NCI-H1930 (cell line): ENCODE results near the gene HGD.
"Not testable (repeated sequence)": the region's sequence is repeated elsewhere in the genome, so short reads cannot be mapped to it uniquely, and the experiment has no call there.

Experiments used
- DNase-seq, 2 experiments: peaks; one replicate each; lab custom pipeline; 2025; lab: John Stamatoyannopoulos, UW

The HGD gene

DNA sequence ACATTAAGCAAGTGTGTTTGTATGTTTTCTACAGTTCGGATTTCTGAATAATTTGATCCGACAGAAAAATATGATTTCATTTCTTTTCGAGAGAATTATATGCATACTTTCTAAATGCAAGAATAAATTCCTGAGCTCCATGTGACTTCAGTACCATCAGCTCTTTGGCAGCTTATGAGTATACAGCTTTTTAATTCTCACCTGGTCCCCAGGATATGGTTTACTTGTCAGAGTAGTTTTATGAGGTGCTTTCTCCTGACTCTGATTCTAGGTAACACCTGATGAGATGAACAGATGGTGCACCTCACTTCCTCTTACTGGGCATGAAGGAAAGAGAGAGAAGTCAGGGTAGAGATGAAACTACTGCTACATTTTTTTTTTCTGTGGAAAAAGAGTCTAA, 3.1 kb downstream of the HGD start:
- no peak for DNase-seq

DNA sequence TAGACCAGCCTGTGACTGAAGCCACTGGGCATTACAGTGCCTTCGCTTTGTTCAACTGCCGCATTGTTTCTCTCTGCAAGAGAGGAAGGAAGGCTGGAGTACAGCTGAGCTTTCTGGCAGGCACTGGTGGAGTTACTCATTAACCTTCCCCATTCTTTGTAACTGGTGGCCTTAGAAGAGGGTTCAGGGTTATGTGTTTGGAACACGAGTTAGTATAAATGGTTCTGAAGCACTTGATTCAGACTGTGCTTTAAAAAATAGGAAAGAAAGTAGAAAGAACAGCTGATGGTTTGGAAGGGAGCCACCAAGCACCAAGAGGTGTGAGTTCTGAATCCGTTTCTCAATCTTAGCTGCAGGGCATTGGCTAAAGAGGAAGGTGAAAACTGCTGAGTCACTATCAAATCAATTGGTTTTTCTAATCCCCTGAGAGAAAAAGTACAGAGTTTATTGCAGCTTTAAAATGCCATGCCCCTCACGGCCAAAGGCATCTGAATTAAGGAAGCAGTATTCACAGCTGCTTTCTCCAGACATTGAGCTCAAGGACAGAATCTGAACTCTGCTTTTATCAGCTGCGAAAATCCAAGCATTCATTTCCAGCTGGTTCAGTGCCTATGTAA, 3.6 kb downstream of the HGD start:
- no peak for DNase-seq

DNA sequence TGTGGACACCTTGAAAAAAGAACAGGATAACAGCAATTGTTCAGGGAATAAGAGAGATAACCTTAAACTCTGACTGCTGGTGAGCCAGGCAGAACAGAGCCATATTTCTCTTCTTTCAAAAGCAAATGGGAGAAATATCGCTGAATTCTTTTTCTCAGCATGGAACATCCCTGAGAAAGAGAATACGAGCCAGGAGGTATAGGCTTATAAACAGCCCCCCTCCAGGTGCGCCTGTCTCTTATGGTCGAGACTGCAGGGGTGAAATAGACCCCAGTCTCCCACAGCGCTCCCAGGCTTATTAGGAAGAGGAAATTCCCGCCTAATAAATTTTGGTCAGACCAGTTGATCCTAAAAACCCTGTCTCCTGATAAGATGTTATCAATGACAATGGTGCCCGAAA, 4.8 kb downstream of the HGD start:
- DNase-seq: not testable (repeated sequence)

DNA sequence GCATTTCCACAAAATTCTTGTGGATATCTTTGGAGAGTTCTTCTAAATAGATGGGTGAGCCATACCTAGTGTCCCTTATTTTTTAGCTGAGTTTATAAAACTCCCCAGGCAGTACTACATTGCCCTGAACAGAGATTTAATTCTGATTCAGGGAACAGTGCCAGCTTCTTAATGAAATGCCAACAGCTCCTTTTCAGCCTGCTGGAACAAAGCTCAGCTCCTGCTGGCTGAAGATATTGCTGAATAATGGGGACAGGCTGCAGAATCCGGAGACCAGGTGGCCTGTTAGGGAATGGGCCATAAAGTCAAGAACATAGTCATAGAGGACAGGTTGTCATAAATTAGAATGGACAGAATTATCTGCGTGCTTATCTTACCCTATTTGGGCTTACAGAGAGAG, 8.9 kb downstream of the HGD start:
- DNase-seq: no peak

DNA sequence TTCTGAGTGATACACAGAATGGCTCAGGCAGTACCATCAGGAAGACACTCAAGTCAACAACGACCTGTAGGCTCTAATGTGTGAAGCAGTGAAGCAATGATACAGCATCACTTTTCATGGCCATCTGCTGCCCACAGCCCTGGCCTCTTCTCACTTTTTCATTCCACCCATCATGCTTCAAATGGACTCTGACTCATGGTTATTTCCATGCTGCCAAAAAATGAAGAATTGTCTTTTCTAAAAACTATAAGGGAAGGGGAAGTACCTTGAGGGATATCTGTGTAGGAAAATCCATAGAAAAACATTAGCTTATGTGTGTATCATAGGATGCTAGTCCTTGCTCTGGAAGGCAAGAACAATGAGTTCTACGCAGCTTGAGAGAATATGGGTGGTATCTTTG, 11.5 kb downstream of the HGD start:
- DNase-seq: no peak

DNA sequence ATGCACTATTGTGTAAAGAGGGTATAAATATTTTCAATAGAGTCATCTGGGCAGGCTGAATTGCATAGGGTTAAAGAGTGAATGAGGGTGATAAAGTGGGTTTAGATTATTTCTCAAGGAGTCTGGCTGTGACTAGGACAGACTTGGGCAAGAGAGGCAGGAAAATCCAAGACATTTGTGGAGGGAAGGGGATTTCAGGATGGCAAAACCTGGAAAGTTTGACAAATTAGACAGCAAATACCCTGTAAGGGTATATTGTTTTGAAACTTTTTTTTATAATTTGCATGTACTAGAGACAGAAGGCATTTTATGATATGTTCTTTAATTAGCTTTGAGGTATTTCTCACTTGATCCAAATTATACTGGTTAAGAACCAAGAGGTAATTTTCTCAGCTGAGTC, 17.1 kb downstream of the HGD start:
- DNase-seq: no peak

DNA sequence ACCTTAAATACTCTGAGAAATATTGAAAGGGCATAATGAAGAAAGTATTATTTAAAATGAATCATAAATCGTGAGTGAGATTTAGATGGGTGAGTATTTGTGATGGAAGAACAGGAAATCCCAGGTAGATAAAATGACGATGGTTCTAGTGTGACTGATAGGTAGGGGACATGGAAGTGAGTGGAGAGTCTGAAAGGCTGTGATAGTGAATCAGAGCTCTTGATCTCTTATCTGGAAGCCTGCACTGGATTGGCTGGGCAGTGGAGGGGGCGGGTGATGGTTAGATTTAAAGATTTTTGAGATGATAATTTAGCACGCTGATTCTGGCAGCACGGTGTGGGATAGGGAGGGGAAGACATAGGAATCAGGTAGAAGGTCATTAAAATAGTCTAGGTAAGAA, 20.1 kb downstream of the HGD start:
- DNase-seq: no peak

DNA sequence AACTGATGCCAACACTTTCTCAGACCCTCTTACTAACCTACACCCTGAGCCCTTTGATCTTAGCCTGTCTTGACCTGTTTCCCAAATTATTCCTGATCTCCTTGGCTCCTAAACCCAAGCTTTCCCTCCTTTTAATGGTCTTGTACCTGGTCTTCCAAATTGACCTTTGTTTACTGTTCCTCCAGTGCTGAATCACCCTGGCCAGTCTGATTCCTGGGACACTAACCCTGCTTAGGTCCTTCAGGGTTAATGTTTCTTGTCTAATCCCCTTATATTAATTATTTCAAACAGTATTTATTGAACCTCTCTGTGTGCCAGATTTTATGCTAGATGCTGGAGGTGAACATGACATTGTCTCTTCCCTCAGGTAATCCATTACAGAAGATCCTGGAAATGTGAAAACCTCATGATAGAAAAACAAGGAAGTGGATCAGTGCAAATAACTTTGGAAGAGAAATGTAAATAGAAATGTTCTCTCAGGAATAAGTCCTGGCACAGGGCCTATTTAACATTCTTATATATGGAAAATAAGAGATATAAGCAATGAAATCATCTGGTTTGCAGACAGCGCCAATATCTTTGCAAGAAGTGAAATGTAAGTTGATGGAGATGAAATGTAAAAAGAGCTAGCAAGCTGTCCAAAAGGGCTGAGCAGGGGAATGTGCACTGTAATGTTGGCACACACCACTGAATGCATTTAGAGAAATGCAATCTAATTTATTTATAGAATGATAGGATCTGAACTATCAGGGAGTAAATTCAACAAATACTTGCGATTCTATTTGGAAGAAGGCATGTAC, 20.7 kb downstream of the HGD start:
- DNase-seq: no peak

DNA sequence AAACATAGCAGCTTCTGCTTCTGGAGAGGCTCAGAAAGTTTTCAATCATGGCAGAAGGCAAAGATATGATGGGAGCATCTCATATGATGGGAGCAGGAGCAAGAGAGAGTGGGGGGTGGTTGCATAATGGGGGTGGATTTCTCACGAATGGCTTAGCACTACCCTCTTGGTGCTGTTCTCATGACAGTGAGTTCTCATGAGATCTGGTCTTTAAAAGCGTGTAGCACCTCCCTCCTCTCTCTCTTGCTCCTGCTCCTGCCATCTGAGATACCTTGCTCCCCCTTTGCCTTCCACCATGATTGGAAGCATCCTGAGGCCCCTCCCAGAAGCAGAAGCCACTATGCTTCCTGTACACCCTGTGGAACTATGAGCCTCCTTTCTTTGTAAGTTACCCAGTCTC, 22.2 kb downstream of the HGD start:
- DNase-seq: no peak

DNA sequence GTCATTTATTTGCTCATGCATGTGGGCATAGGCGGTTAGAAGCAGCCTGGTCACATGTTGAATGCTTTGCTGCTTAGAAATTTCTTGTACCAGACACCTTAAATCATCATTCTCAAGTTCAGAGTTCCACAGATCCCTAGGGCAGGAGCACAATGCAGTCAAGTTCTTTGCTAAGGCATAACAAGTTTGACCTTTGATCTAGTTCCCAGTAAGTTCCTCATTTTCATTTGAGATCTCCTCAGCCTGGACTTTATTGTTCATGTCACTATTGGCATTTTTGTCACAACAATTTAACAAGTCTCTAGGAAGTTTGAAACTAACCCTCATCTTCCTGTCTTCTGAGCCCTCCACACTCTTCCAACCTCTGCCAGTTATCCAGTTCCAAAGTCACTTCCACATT, 22.8 kb downstream of the HGD start:
- no peak for DNase-seq

DNA sequence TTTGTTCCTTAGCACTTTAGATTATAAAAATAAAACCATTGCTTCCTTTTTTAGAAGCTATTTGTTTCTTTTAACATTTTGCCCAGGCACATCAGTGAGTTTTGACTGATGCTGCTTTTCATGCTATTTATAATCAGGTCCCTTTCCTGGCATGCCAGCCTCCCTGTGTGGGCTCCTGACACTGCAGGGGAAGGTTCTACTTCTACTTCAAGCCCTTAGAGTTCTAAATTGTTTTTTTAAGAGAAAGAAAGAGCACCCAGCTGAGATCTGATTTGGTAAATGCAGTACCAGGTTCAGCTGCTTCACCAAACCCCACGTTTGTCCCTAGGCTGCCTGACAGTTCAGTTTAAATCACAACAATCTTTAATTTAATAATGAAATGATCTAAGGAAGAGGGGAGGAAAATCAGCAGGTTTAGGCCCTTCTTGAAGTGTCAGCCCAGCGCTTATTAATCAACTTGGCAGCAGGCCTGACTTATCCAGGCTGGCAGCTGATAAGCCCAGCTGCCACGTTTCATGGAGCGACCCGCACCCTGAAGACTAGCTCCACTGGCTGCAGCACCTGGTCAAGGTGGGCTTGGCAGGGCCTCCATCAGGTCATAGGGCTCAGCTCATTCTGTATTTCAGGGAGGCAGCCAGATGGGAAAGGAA, 29.0 kb downstream of the HGD start:
- DNase-seq: no peak

DNA sequence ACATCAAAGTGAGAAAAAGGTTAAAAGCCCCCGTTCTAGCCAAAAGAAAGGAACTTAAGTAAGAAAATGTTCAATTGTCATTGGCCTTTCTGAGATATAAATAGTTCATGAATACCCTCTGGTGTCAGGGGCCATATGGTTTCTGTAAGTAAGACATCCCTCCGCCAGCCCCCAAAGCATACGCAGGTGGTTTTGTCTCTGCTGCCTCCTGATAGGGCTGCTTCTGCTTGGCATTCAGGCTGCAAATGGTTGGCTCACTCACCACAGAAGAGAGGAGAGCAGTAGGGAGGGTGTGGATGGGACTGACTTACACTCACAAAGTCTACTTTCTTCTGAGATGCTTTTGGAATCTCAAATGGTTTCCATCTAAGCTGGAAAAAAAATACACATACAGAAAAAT, 29.8 kb downstream of the HGD start:
- no peak for DNase-seq

DNA sequence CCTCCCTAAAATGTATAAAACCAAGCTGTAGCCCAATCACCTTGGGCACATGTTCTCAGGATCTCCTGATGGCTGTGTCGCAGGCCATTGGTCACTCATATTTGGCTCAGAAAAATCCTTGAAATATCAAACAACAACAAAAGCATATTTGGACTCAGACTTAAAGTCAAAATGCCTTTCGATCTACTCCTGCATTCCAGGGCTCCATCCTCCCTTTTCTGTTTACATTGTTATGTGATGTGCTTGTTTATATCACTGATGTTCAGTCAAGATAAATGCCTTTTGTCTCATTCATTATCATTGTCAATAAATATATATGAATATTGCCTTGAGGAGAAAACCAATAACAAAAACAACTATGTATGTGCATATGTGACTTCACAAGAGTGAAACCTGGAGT, 31.7 kb downstream of the HGD start:
- no peak for DNase-seq

DNA sequence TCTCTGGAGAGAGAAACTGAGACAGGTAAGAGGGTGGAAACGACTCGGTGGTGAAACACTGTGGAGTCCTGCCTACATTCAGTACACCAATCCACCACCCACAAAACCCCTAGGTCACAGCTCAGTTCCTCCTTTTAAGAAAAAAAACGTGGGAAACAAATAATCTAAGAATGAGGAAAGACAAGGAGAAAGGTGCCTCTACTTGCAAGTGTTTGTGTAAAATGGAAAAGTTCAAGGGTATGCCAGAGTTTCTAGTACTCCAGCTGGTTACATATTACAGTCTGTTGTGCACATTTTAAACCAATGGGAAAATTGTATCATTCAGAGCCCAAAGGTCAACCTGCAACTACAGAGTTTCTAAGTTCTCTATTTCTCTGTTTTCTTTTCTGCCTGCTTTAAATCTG, 32.2 kb downstream of the HGD start:
- DNase-seq: no peak

DNA sequence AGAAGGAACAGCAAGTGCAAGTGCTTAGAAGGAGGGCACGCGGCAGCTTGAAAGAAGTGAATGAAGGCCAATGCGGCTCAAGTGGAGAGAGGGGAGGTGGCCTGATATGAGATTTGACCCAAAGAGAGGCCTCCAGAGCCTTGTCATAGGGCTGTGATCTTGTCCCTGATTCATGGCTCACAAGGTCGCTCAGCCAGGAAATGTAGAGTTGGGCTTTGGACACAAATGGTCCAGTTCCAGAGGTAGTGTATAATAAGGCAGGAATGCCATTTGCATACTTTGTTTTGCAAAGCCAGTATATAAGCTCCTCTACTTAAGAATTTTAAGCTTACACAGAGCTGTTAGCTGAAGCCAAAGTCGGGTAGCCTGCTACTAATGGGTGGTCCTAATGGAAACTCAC, 33.7 kb downstream of the HGD start:
- DNase-seq: no peak

DNA sequence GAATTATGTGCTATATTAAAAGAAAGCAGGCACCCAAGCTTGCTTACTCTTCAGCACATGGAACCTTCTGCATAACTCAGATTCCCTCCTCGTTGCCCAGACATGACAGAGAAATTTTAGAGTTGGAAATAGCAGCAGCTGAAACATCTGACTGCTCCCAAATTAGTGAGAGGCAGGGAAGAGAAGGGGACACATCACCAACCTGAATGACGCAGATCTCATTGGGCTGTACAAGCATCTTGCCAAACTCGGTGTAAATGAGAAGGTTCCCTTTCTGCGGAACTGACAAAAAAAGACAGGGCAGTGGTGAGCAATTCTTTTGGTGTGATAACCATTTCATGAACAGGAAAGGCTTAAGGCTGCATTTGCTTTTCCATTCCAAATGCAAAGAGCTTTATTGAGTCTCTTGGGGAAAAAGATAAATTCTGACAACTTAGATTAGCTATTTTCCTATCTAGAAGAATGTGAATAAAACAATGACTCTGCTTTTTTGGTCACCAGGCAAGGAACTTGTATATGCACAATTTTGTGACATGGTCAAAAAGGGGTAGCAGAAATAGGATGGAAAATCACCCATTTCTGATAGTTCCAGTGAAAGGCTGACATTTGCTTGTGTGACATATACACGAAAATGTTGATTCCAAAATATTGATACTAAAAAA, 35.1 kb downstream of the HGD start:
- DNase-seq: no peak

DNA sequence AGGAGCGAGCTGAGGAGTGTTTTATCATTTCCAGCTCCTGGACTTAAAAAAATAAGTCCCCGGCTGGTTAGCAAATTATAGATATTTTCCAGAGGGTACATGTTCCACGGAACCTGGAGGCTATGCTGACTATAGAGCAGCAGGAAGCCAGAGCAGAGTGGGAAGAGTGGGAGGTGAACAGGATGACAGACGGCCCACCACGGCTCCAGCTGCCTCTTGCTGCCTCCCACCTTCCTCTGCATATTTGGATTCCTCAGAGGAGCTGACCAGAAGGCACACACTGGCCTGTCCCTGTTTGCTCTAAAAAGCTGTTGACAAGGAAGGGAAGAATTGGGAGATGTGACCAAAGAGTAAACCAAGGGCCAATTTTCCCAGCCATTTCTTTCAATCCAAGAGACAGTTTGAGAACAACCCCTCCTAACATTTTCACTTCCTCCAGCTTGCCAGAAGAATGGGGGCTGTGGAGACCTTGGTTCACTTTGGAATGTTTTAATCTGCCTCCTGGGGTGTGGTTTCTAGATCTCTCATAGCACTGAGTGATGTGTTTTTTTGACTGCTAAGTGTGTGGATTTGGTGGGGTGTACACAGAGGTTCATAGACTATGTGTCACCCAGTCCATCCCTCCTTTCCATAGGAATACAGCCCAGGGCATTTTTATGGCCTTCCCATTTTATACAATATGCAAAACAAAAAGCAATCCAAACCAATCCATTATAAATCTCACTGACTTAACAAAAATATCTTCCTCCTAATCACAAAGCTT, 36.8 kb downstream of the HGD start:
- DNase-seq: no peak

DNA sequence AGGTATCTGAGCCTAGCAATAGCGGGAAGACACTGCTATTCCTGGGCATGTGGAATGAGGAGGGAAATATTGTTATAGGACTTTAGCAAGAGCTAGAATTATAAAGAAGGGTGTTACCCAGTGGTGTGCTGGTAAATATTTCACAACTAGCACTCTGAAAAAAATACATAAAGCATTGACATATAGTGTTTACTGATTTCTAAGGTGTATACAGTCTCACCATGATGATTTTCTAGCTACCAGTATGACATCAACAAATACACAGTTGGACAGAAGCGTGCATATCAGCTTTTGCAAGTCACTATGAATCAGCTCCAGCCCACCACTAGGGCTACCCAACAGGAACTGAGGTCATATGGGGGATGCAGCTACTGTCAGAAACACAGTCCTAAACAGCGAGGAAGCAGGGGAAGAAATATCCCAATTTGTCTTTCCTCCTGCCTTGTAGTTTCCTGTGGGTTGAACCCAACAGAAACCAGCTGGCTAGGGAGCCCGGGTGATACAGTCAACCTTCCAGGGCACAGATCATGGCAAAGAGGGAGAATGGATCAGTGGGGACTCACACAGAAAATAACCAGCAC, 39.6 kb downstream of the HGD start:
- DNase-seq: no peak

DNA sequence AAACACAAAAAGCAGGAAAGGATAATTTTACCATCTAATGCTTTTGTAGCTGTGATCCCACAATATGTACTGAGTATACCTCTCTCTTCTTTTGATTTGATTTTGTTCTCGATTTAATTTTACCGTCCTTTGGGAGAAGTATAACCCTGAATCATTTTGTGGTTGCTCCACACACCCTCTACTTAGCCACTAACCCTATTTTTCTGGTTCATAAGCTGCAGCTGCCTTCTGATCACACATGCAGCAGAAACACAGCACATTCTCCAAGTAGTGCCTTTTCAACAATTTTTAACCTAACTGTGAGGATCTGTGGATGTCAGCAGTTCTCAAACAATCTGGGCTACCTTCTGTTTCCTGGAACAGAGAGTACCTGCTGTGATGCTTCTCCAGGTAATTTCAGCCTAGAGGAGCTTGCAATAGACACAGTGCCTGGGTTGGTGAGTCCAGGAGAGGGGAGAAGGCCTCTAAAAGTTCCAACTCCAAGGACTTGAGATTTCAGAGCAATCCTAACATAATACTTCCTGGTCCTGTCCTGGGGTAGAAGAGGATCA, 40.3 kb downstream of the HGD start:
- no peak for DNase-seq

DNA sequence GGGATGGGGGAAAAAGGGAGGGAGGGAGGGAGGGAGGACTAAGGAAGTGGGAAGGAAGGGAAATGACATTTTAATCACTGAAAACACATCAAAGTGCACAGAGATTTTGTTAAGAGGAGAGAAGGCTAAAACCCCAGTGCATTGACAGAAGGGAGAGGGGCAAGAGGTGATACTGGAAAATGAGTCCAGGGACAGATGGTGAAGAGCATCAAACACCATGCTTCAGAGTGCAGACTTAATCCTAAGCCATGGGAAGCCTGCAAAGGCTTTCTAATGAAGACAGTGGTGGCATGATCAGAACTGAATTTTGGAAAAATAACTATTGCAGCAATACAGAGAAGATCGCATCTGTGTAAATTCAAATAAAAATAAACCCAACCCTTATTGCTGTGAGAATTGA, 41.8 kb downstream of the HGD start:
- no peak for DNase-seq

DNA sequence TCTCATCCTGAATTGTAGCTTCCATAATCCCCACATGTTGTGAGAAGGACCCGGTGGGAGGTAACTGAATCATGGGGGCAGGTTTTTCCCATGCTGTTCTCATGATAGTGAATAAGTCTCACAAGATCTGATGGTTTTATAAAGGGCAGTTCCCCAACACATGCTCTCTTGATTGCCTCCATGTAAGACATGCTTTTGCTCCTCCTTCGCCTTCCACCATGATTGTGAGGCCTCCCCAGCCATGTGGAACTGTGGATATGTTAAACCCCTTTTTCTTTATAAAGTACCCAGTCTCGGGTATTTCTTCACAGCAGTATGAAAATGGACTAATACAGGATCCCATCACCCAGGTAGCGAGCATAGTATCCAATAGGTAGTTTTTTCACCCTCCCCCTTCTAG, 43.2 kb downstream of the HGD start:
- not testable (repeated sequence) for DNase-seq
